Occipital lobe (tissue), 2 donors: ENCODE measurements around the gene RFX2. TPM values are rescaled to one million over a fixed set of nuclear protein-coding genes. Genes with fewer than 3 reads are reported as not detected.
"Not testable (repeated sequence)": the region's sequence is repeated elsewhere in the genome, so short reads cannot be mapped to it uniquely, and the experiment has no call there.

Source experiments
- DNase-seq: peaks from one replicate; lab custom pipeline; 2025; lab: John Stamatoyannopoulos, UW
- total RNA-seq: library from RNA; depleted of rRNA; stranded (reverse); fragments of >200 nt; gene quantifications from one replicate; pipeline ENCODE4 v1.2.3, GENCODE V29; 2014

The RFX2 gene
- total RNA-seq, 1 donor from 2014 or later = 5.6 TPM

DNA sequence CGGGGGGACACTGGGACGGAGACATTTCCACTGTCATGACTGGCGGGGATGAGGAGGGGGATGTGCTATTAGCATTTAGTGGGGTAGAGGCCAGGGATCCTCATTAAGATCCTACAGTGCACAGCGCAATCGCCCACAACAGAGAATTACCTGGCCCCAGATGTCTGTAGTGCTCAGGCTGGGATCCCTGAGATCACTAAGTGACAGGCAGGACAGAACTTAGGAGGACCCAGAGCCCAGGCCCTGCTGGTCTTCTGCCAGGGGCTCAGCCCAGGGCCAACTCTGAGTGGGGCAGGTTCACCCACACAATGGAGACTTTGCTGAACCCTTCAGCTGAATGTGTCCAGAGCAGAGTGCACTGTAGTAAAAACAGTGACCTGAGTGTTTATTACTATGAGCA, 136.9 kb downstream of the RFX2 start:
- no peak for DNase-seq

- no peak for DNase-seq
Measured at GRCh38 chr19:5972355-5972731, 138.0 kb downstream of the RFX2 start.

- DNase-seq = no peak
Measured at GRCh38 chr19:5971714-5972354, 138.5 kb downstream of the RFX2 start.

DNA sequence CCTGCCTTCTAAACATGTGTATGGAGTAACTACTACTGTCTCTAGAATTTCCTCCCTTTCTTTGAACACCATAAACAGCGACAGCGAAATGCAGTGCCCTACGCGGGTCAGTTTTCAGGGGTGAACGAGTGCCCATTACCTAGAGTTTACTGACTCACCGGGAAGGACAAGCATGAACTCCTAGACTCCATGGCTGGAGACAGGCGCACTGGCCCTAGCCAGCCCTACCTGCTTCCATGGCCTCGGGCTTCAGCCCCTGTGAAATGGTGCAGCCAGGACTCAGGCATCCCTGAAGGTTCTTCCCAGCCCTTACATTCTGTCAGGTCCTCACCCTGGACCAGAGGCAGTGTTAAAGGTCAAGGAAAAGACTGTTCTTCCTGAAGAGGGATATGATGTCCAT, 140.8 kb downstream of the RFX2 start:
- DNase-seq = no peak

DNA sequence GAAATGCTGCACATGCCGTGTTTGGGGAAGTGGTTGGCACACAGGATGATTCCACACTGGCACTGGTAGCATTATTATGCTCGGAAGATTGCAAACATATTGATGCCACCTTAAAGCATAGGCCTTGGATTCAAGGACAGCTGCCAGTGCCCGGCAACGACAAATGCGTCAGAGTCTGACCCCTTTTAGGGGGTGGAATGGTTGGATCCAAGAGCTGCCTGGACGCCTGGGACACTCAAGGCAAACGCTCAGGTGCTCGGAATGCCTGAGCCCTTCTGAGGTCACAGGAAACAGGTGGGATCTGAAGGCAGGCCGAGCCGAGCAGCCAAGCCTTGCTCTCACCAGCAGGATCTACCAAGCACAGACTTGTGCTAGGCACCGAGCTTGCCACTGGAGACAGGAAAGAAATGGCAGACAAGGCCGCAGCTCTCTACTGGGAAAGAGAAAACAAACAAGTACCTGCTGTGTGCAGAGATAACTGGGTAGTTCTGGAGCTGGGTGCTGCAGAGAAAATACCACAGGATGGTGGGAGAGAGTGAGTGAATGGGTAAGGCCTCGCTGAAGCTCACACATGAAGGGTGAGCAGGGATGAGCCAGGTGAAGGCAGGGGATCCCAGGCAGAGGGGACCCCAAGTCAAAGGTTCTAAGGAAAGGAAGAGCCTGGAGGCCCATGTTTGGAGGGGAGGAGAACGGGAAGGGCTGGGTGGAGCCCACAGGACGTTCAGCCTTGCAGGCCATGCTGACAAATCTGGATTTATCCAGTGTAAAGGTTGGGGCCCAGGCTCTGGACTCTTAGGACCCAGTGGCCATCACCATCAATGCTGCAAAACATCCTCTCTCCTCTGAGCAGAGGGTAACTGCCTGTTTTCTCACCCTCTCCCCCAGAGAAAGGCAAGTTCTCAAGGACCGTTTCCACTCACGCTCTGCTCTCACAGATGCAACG, 141.6 kb downstream of the RFX2 start:
- DNase-seq = no peak

DNA sequence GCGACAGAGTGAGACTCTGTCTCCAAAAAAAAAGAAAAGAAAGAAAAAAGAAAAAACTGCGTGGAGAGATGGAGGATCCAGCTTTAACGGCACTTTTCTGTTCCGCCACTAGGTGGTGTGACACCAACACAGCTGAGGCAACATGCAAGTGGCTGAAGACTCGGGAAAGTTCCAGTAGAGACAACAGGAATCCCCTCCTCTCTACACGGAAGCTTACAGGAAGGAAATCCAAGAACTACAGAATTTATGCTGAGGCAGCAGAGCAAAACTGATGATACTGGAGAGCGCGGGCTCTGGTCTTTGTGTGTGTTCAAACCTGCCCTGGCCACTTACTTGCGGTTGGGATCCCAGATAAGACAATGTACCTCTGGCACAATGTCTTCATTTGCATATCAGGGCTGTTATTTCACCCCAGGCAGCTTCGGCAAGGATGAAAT, 142.3 kb downstream of the RFX2 start:
- peak; percentile 29 for DNase-seq

GRCh38 chr19:5967571-5967970, 142.7 kb downstream of the RFX2 start:
- no peak for DNase-seq

- DNase-seq = no peak
Measured at GRCh38 chr19:5966941-5967340, 143.4 kb downstream of the RFX2 start.

DNA sequence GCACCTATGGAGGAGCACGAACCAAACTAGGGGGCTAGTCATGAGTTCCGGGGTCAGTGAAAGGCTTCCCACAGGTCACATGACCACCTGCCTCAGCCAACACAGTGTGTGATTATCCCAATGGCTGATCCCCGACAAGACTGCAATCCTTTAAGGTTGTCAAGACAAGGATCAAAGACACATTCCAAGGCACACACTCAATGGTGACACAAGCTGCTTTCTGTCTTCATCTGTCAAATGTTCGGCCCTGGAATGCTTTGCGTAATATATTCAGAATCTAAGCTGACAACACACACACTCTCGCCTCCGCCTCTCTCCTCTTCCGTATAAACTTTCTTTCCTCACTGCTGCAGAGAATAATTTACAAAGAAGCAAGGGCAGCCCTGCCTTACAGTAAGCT, 144.1 kb downstream of the RFX2 start:
- no peak for DNase-seq

DNA sequence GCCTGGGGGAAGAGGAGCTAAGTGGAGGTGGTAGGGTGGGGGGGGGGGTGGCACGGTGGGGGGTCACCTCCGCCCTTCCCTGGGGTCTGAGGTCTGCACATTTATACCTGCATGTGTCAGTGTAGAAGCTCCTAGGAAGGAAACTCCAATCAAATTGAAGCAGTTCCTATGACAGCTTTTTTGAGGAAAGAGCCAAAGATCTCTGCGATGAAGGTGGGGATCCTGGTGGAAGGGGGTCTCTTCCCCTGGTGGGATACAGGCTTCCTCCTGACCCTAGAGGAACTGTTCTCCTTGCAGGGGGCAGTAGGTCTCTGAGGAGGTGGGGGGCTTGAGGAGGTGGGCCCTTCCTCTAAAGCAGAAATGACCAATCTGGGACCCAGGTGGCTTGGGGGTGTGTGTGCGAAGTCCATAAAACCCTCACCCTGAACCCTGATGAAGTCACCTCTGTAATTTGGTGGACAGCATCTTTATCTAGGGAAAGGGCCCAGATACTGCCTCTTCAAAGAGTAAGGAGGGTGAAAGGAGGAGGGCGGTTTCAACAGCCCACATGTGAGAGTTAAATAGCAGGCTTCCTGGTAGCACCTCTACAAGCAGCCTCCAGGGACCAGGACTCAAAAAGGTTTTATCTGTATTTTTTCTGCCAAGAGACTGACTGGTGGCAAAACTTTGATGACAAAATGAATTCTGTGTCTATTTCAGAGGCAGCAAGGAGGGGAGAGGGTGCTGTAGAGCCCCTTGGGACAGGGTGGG, 145.3 kb downstream of the RFX2 start:
- no peak for DNase-seq

- DNase-seq = no peak
Measured at GRCh38 chr19:5963855-5964254, 146.4 kb downstream of the RFX2 start.

- not testable (repeated sequence) for DNase-seq
Measured at GRCh38 chr19:5963259-5963658, 147.0 kb downstream of the RFX2 start.

DNA sequence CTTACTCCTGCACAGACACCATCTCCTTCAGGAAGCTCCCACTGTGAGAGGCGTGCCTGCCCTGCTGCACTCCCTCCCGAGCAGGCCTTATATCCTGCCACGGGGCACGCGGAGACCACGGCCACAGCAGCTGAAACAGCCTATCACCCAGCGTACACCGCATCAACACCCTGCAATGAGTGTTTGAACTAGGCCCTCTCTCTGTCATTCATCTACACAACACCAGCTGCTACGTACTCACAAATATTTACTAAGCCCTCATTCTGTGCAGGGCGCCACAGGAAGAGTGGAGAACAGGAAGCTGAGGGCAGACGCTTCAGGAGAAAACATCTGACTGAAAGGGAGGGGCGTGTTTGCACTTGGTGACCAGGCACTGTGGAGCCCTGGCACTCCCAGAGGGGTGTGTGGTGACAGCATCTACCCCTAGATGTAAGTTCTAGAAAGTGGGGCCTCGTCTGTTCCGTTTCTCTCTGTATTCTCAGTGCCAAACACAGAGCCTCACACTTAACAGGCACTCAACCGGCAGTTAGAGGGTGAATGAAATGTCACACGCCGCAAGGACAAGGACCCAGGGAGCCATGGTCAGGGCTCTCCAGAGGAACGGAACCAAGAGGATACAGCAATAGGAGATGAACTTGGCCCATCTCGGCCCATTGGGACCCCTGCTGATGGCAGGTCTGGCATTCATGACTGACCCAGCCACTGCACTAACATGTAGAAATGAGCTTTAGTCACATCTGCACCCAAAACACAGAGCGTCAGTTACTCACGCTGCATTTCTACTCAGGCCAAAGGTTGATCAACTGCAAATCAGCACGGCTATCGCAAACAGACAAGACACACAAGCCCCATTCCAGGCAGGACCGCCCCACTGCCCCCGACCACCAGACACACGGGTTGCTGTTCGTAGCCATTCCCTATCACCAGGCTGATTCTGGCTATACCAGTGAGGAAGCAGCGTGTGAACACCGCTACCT, 148.0 kb downstream of the RFX2 start:
- DNase-seq = no peak

DNA sequence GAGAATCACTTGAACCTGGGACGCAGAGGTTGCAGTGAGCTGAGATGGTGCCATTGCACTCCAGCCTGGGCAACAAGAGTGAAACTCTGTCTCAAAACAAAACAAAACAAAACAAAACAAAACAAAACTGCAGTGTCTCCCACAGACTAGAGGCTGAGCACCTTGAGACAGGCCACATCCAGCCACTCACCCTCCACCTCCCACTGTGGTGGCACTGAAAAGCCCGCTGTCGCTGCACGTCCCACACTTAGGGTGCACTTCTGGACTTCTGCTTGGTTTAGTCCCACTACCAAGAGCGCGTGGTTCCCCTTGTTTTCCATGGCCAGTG, 148.7 kb downstream of the RFX2 start:
- not testable (repeated sequence) for DNase-seq

GRCh38 chr19:5960005-5961001, 150.0 kb downstream of the RFX2 start:
- no peak for DNase-seq

DNA sequence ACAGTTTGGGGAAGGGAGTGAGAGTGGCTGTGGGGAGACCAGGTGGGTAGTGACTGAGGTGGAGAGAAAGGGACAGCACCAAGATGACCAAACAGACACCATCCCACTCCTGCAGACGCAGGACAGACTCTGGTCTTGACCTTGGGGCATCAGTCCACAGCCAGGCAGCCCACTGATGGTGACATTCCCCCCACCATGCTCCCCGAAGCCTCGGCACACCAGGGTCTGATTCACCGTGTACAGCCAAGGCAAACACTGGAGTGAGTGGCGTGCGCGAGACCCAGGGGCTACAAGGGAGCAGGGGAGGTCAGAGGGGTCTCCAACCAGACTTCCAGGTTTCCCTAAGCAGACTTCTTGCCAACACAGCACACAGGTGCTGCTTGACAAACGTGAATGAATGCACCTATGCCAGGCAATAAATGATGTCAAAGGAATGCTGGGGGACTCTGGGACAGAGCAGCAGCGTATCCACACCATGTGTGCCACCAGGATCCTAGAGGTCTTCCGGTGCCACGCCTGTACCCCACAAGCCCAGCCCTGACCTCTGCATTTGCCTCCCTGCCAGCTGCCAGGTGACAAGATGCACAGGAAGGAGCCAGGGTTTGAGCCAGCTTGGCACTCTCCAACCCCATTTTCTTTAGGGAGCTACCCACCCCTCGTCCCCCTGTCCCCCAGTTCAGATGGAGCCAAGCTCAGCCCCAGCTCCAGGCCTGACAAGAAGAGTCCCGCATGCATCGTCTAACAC, 150.9 kb downstream of the RFX2 start:
- no peak for DNase-seq

DNA sequence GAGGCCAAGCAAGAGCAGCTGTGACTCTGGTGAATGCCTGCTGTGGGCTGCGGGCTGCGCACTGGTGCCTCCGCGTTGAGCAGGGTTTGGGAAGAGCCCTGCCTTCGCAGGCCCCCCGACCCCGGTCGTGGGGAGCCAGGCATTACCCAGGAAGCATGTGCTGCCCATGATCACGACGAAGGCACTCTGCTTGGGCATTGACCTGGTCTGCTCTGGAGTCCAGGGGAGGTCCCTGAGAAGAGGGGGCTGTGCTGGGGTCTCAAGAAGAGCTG, 151.5 kb downstream of the RFX2 start:
- no peak for DNase-seq

- DNase-seq = no peak
Measured at GRCh38 chr19:5958074-5958850, 152.0 kb downstream of the RFX2 start.

DNA sequence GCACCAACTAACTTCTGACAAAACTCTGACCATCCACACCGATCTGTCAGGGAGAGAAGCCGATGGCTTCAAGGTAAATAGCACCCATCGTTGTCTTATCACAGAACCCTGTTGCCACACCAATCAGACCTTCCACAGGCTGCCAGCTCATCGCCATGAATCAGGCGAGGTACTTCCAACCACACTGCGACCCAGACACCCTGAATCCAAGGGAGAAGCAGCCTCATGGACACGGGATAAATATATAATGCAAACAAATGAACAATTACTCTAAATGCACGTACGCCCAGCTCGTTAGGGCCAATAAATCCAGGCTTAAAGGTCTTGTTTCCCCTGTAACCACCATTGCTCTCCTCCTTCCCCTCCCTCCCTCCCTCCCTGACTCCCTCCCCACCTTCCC, 153.1 kb downstream of the RFX2 start:
- DNase-seq = no peak
